IMR-90 (cell line): ENCODE results near the gene FST. TPM values are rescaled to one million over a fixed set of nuclear protein-coding genes. Genes with fewer than 3 reads are reported as not detected.

Experiments
- ATAC-seq: fragments of 200-7000 bp; cut with Tn5 transposase; 2 replicates; pipeline ENCODE4 v1.9.1; 2020; ENCODE audit warnings: low read depth, mild to moderate bottlenecking, moderate library complexity
- BruUV-seq: library from RNA; stranded (reverse); fragments of 400-500 nt; replicated peaks from 2 replicates; lab custom pipeline; 2021; lab: Mats Ljungman, UMichigan
- CTCF ChIA-PET: fragments of 300-600 bp; formaldehyde crosslinking; extraction: SDS; loops from one replicate; lab custom pipeline; 2021; ENCODE audit warnings: antibody characterized with exemption; lab: Yijun Ruan, JAX
- POLR2A ChIA-PET: fragments of 300-600 bp; sonication (Branson Sonifier 250); formaldehyde crosslinking; loops from one replicate; lab custom pipeline; 2022; ENCODE audit warnings: antibody characterized with exemption; ENCODE audit not compliant: unreplicated experiment; lab: Charles Lee
- DNase-seq: peaks from one replicate; pipeline ENCODE4 v3.0.0; 2013
- H2AFZ ChIP-seq: replicated peaks from 2 replicates; pipeline ENCODE3; 2013; ENCODE audit warnings: low read length, mild to moderate bottlenecking; ENCODE audit not compliant: poor library complexity
- H2AK5ac ChIP-seq: 2 replicates; pipeline ENCODE4 v1.6.1; 2013; ENCODE audit warnings: low read depth, low read length, inconsistent platforms
- H2AK9ac ChIP-seq: replicated peaks from 2 replicates; pipeline ENCODE3; 2013; ENCODE audit warnings: mild to moderate bottlenecking, low read depth, low read length, moderate library complexity; ENCODE audit not compliant: poor library complexity
- H2BK120ac ChIP-seq: 2 replicates; pipeline ENCODE4 v1.6.1; 2013; ENCODE audit warnings: low read depth, low read length, inconsistent platforms
- H2BK15ac ChIP-seq: 3 replicates; pipeline ENCODE4 v1.6.1; 2013; ENCODE audit warnings: low read depth, low read length, inconsistent platforms
- H2BK20ac ChIP-seq: 2 replicates; pipeline ENCODE4 v1.6.1; 2013; ENCODE audit warnings: low read depth, mild to moderate bottlenecking, inconsistent platforms, low read length, moderate library complexity
- H2BK5ac ChIP-seq: 2 replicates; pipeline ENCODE4 v1.6.1; 2013; ENCODE audit warnings: mild to moderate bottlenecking, low read depth, low read length, inconsistent platforms; ENCODE audit not compliant: poor library complexity, severe bottlenecking
- H3K14ac ChIP-seq: replicated peaks from 2 replicates; pipeline ENCODE4 v1.6.1; 2013; ENCODE audit warnings: low read depth, low read length, inconsistent platforms
- H3K18ac ChIP-seq: 2 replicates; pipeline ENCODE4 v1.6.1; 2013; ENCODE audit warnings: low read depth, low read length, control low read depth
- H3K23ac ChIP-seq: 2 replicates; pipeline ENCODE4 v1.6.1; 2013; ENCODE audit warnings: low read depth, low read length, inconsistent platforms
- H3K27ac ChIP-seq: 2 replicates; pipeline ENCODE4 v1.5.1; 2013; ENCODE audit warnings: mild to moderate bottlenecking, control low read depth, low read length; ENCODE audit not compliant: insufficient read depth
- H3K27me3 ChIP-seq: 2 replicates; pipeline ENCODE4 v1.6.1; 2013; ENCODE audit warnings: low read length; ENCODE audit not compliant: control insufficient read depth, insufficient read depth
- H3K36me3 ChIP-seq: 2 replicates; pipeline ENCODE4 v1.6.1; 2013; ENCODE audit warnings: low read length, mixed read lengths; ENCODE audit not compliant: control insufficient read depth, insufficient read depth
- H3K4ac ChIP-seq: 2 replicates; pipeline ENCODE4 v1.6.1; 2013; ENCODE audit warnings: low read depth, low read length, inconsistent platforms
- H3K4me1 ChIP-seq: 2 replicates; pipeline ENCODE4 v1.6.1; 2013; ENCODE audit warnings: low read length, mixed read lengths; ENCODE audit not compliant: control insufficient read depth, insufficient read depth
- H3K4me2 ChIP-seq: 2 replicates; pipeline ENCODE4 v1.6.1; 2013; ENCODE audit warnings: low read depth, mild to moderate bottlenecking, control low read depth, low read length, moderate library complexity
- H3K4me3 ChIP-seq: 2 replicates; pipeline ENCODE4 v1.5.1; 2013; ENCODE audit warnings: low read depth, mild to moderate bottlenecking, control low read depth, low read length, moderate library complexity; ENCODE audit not compliant: insufficient read depth
- H3K56ac ChIP-seq: 2 replicates; pipeline ENCODE4 v1.6.1; 2013; ENCODE audit warnings: low read length, inconsistent platforms; ENCODE audit not compliant: insufficient read depth; ENCODE audit errors: extremely low read depth
- H3K79me1 ChIP-seq, 2 experiments: 2 replicates each; pipeline ENCODE4 v1.6.1; 2013; ENCODE audit warnings: low read length in 2 of 2, inconsistent platforms in 1 of 2, low read depth in 1 of 2
- H3K9ac ChIP-seq: 2 replicates; pipeline ENCODE4 v1.6.1; 2013; ENCODE audit warnings: low read depth, low read length, control low read depth
- H3K9me1 ChIP-seq: 2 replicates; pipeline ENCODE4 v1.6.1; 2013; ENCODE audit warnings: low read length, inconsistent platforms; ENCODE audit not compliant: insufficient read depth
- H3K9me3 ChIP-seq: 2 replicates; pipeline ENCODE4 v1.6.1; 2013; ENCODE audit warnings: low read length; ENCODE audit not compliant: control insufficient read depth, insufficient read depth
- H4K20me1 ChIP-seq: 2 replicates; pipeline ENCODE4 v1.6.1; 2013; ENCODE audit warnings: low read length, inconsistent platforms; ENCODE audit not compliant: insufficient read depth
- H4K5ac ChIP-seq: 2 replicates; pipeline ENCODE4 v1.6.1; 2013; ENCODE audit warnings: mild to moderate bottlenecking, low read depth, low read length, control low read depth
- H4K8ac ChIP-seq, 2 experiments: 2 replicates each; pipeline ENCODE4 v1.6.1; 2013; ENCODE audit warnings: low read depth in 2 of 2, low read length in 2 of 2, control low read depth in 1 of 2, inconsistent platforms in 1 of 2
- H4K91ac ChIP-seq: 2 replicates; pipeline ENCODE4 v1.6.1; 2013; ENCODE audit warnings: low read depth, low read length, inconsistent platforms; ENCODE audit not compliant: insufficient read depth
- MAZ ChIP-seq: IDR thresholded peaks from 2 replicates; pipeline ENCODE4 v1.6.1; 2012; ENCODE audit warnings: low read depth, mild to moderate bottlenecking, low read length, improper control_type of control experiment, moderate library complexity, borderline replicate concordance
- MXI1 ChIP-seq: IDR thresholded peaks from 2 replicates; pipeline ENCODE4 v1.6.1; 2012; ENCODE audit warnings: low read depth, mild to moderate bottlenecking, low read length, moderate library complexity, borderline replicate concordance
- WGBS, 2 experiments: methylation state at CpG; one replicate each; pipeline versions ENCODE4 v1.1.5 to v1.1.7; 2013; ENCODE audit warnings: missing lambda C conversion rate in 2 of 2; ENCODE audit not compliant: insufficient read length in 1 of 2; ENCODE audit errors: extremely low coverage in 2 of 2; 5-methylcytosine and 5-hydroxymethylcytosine counted together
- dilution Hi-C: fragments of 300-500 bp; cut with HindIII; formaldehyde crosslinking; loops from one replicate; pipeline ENCODE4 v1.14.3; 2018; ENCODE audit warnings: low sequenced_read_pairs; ENCODE audit not compliant: unreplicated experiment
- in situ Hi-C: fragments of 300-500 bp; cut with MboI; formaldehyde crosslinking; loops from 3 replicates; pipeline ENCODE4 v1.14.3; 2019; ENCODE audit warnings: low sequenced_read_pairs, inconsistent platforms, mixed read lengths
- intact Hi-C: fragments of 100-400 bp; cut with micrococcal nuclease; formaldehyde crosslinking; loops from 2 replicates; pipeline ENCODE4 v1.10.0; 2022
- polyA plus RNA-seq, 3 experiments: library from polyadenylated mRNA; depleted of rRNA; stranded (reverse); fragments of >200 nt; gene quantifications; 2 replicates each; pipeline ENCODE4 v1.2.3, GENCODE V29; 2012; ENCODE audit warnings: low replicate concordance in 1 of 3
- total RNA-seq: library from RNA; depleted of rRNA; stranded (reverse); fragments of >200 nt; gene quantifications from 2 replicates; pipeline ENCODE4 v1.2.3, GENCODE V29; 2012

Gene FST
- total and polyA plus RNA-seq, 2 of the 4 experiments (the other 2 are of a cell fraction): 141 to 195 TPM

- Histone ChIP-seq H3K23ac (peak overlapping the region; percentile 3; the same call in 1 of the 2 replicates), H3K4ac (peak overlapping the region; percentile 58), H4K5ac (peak overlapping the region; percentile 72), H3K9me3 (no peaks in the 10 kb centered on the region), H3K4me1 (peaks cover 12% of the 10 kb centered on the region), H2AK5ac (no peak overlapping the region), H2AK9ac (peak overlapping the region; percentile 6), H3K36me3 (peaks cover 17% of the 10 kb centered on the region), H4K8ac (peak overlapping the region; percentile 71 to 88), H3K79me1 (peaks cover 10 to 32% of the 10 kb centered on the region in 2 experiments), H2BK120ac (peak overlapping the region; percentile 93), H4K20me1 (peaks cover 13% of the 10 kb centered on the region; the same call in 1 of the 2 replicates), H2BK5ac (peak overlapping the region; percentile 98), H2AFZ (peak overlapping the region; percentile 90), H3K4me3 (peak overlapping the region; percentile 100), H3K56ac (peak overlapping the region; percentile 60), H2BK15ac (no peak overlapping the region), H4K91ac (peak overlapping the region; percentile 78), H3K14ac (peak overlapping the region; percentile 50), H3K18ac (peak overlapping the region; percentile 83), H3K9ac (peak overlapping the region; percentile 93), H2BK20ac (peak overlapping the region; percentile 2; the same call in 1 of the 2 replicates), H3K27me3 (no peaks in the 10 kb centered on the region), H3K27ac (peak overlapping the region; percentile 94), H3K4me2 (peak overlapping the region; percentile 82), H3K9me1 (peaks cover 8% of the 10 kb centered on the region)
- intact Hi-C loops (loop anchor here (1.0 to 10.0 kb wide), 11 partner anchors 49 to 738 kb away; no protein-coding TSS in a partner anchor), in situ Hi-C loops (loop anchor here (5.0 to 10.0 kb wide), 2 partner anchors 315 to 747 kb away; no protein-coding TSS in a partner anchor), dilution Hi-C loops (no loop called here)
- TSS peak; percentile 78 for BruUV-seq
- ChIA-PET POLR2A (interaction anchor here (0.6 to 1.0 kb wide), 2 partner anchors 50 to 370 kb away, joined by 4 to 5 read pairs; no protein-coding TSS in a partner anchor), CTCF (no interaction called here)
- DNase-seq (peak; percentile 73), ATAC-seq (peak; percentile 56)
- WGBS, 2 experiments: 0% methylated on average over 38 of the region's 81 CpGs; no CpG with 5 or more reads in 1 of the 2 experiments
- TF ChIP-seq MAZ (peak; percentile 49; the same call in 1 of the 2 replicates), MXI1 (no peak)
Measured at GRCh38 chr5:53479590-53480415, 626 bp upstream of the FST start.
